ENCODE measurements around the gene PRR14L.

- TF ChIP-seq CTCF (IDR thresholded peaks at IDR 0.05): no peak
- no peak for TF ChIP-seq EP300 (IDR thresholded peaks at IDR 0.05; ENCODE audit: low read depth)
Measured at GRCh38 chr22:31680861-31681341, 69.0 kb downstream of the PRR14L start.

Measured in transverse colon (tissue), 3 donors.